Fibroblast of villous mesenchyme (primary cell): ENCODE results near the gene PIP5K1B. TPM values are rescaled to one million over a fixed set of nuclear protein-coding genes. Genes with fewer than 3 reads are reported as not detected.

Experiments
- DNase-seq: peaks from one replicate; pipeline ENCODE4 v3.0.0-alpha.2; 2010; ENCODE audit warnings: low read depth
- H3K4me3 ChIP-seq: 2 replicates; pipeline ENCODE4 v1.5.1; 2011; ENCODE audit warnings: low read depth, mild to moderate bottlenecking, low read length
- total RNA-seq: library from RNA; depleted of rRNA; stranded (reverse); fragments of >200 nt; gene quantifications from 2 replicates; pipeline ENCODE4 v1.2.3, GENCODE V29; 2012
- TF ChIP-seq, protein P1 (sequence below): IDR thresholded peaks from 2 replicates; pipeline ENCODE4 v1.5.1; 2012; ENCODE audit warnings: low read depth, mild to moderate bottlenecking, low read length; ENCODE audit not compliant: insufficient read depth

PIP5K1B gene
- total RNA-seq, 1 donor: under 0.01 TPM

DNA sequence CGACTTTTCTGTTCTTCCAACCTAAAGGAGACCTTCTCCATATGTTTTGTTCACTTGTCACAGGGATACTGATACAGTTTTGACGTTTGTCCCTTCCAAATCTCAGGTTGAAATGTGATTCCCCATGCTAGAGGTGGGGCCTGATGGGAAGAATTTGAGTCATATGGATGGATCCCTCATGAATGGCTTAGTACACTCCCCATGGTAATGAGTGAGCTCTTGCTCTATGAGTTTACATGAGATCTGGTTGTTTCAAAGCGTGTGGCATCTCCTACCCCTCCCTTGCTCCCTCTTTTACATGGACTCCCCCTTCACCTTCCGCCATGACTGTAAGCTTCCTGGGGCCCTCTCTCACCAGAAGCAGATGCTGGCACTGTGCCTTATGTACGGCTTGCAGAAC, 6.9 kb downstream of the PIP5K1B start:
- TF ChIP-seq, protein P1, sequence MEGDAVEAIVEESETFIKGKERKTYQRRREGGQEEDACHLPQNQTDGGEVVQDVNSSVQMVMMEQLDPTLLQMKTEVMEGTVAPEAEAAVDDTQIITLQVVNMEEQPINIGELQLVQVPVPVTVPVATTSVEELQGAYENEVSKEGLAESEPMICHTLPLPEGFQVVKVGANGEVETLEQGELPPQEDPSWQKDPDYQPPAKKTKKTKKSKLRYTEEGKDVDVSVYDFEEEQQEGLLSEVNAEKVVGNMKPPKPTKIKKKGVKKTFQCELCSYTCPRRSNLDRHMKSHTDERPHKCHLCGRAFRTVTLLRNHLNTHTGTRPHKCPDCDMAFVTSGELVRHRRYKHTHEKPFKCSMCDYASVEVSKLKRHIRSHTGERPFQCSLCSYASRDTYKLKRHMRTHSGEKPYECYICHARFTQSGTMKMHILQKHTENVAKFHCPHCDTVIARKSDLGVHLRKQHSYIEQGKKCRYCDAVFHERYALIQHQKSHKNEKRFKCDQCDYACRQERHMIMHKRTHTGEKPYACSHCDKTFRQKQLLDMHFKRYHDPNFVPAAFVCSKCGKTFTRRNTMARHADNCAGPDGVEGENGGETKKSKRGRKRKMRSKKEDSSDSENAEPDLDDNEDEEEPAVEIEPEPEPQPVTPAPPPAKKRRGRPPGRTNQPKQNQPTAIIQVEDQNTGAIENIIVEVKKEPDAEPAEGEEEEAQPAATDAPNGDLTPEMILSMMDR: no peak
- no peak overlapping the region for H3K4me3 ChIP-seq
- DNase-seq: no peak

DNA sequence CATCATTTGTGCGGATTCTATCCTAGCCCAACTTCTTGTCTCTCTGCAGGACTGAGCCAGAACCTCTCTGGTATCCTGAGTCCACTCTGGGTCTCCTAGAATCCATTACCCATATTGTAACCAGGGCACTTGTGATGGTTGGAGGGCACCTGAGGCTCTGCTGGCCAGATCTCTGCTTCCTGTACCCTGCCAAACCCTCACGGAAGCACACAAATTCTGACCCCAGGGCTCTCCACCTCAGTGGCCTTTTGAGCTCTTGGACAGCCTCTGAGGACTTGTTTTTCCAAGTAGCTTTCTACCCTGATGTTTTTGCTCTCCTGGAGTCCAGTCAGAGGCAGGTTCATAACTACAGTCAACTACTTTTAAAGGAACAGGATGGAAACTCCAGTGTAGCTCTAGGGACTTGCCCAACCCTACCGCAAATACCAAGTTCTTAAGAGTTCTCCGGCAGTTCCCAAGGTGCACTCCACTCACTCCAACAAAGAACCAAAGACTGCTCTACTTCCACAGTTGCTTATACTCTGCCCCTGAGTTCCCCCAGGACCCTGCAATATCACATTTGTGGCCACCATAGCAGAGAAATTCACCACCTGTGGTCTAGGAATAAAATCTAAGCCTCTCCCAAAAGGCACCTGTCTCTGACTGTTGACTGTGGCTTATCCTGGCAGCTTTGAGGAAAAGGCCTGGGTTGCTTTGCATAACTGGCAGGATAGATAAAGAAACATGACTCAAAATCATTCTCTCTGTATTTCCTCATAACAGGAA, 9.6 kb downstream of the PIP5K1B start:
- H3K4me3 ChIP-seq: no peak overlapping the region
- no peak for DNase-seq

DNA sequence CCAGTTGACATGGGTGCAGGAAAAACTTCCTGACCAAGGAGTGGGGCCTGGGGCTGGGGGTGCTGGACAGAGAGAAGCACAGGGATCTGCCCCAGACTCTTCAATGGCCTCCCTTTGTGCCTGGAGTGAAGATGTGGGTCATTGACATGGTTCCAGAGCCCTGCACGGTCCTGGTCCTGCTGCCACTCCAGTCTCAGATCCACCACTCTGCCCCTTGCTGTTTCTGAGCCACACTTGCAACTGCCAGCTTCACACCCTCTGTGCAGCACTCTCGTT, 10.1 kb downstream of the PIP5K1B start:
- no peak for DNase-seq
- no peak overlapping the region for H3K4me3 ChIP-seq
- TF ChIP-seq, protein P1: no peak

More for the DNA sequence above, 9.6 kb downstream of the PIP5K1B start:
- TF ChIP-seq, protein P1: no peak

DNA sequence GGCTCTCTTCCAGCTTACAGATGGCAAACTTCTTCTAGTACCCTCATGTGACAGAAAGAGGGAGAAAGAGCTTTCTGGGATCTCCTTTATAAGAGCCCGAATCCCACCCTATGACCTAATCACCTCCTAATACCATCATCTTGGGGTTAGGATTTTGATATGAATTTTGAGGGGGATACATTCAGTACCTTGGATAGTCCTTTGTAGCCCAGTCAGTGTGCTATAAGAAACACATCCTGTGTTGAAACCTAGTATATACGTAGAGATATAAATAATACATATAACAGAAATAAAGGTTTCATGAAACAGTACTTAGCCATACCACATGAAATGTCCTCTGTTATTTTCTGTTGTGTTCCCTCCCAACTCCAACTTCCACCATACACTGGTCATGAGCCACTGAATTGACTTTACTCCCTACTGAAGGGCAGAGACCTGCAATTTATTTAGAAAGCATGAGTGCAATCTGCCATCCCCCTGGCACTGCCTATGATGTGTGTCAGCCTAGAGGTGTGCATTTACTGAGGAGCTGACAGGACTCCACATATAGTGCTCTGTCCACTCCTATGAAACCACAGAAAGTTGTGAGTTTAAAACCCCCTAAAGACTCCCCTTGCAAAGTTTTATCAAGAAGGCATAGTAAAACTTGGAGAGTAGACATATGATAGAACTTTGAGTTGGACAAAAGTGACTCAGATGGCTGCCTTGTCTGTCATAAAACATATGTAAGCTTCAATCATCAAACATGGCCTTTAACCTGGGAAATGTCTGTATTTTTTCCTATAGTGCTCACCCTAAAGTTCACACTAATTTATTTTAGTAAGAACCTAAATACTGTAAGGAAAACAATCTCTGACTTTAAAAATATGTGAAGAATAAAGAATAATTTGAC, 12.8 kb downstream of the PIP5K1B start:
- no peak for DNase-seq
- TF ChIP-seq, protein P1: no peak
- H3K4me3 ChIP-seq: no peak overlapping the region

DNA sequence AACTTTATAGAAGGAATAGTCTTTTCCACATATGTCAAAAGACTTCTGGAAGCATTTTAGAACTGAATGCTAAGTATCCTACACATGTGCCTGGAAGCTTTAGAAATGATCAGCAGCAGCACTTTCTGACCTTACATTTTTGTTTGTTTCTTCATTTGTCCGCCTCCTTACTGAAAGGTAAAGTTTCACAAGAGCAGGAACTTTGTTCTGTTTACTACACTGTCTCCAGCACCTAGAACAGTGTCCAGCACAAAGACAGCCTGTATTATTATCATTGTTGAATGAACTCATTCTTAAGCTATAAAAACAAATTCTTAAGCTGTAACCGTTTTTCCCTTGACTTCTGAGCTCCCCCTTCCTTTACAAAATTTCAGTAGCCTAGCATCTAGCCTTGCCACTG, 14.8 kb downstream of the PIP5K1B start:
- TF ChIP-seq, protein P1: no peak
- DNase-seq: no peak

DNA sequence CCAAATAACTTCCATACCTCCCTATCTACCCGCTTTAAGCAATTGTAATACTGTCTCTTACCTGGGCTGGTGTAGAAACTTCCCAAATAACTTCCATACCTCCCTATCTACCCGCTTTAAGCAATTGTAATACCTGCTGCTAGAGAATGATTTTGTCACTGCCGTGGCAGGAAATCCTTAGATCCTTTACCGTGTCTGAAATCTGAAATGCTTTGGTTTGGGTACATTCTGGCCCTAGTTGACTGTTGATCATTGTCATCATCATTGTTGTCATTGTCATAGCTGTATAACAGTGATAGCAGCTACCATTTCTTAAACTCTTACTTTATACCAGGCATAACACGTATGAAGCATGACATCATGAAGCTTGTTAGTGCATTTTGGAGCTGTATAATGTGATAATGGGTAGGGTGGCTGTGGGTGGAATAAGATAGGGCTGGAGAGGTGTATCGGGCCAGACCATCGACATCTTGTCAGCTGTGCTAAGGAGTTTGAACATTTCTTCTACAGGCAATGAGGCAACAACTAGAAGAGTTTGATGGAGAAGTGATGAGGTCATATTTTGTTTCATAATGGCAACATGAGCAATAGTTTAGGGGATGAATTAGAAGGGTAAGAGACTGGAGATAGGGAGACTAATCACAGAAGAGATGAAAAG, 15.7 kb downstream of the PIP5K1B start:
- TF ChIP-seq, protein P1: no peak
- no peak for DNase-seq
- no peak overlapping the region for H3K4me3 ChIP-seq

More for the DNA sequence above, 14.8 kb downstream of the PIP5K1B start:
- no peak overlapping the region for H3K4me3 ChIP-seq
